ENCODE results near the gene FOXF1. TPM values are rescaled to one million over a fixed set of nuclear protein-coding genes. Genes with fewer than 3 reads are reported as not detected.

The FOXF1 gene
- total RNA-seq, 6 experiments from 2014 or later, result 12.5 to 20.5 (median 17.9) TPM

GRCh38 chr16:86498671-86499439 lies 11.5 kb upstream of the FOXF1 start:
- Mint-ChIP-seq H3K4me1 (ENCODE audit: low read depth) (peaks cover 6% of the 10 kb centered on the region), H3K4me3 (no peak overlapping the region), H3K9me3 (no peaks in the 10 kb centered on the region), H3K36me3 (ENCODE audit: low read depth) (no peaks in the 10 kb centered on the region), H3K27me3 (ENCODE audit: insufficient read depth) (peaks cover 65% of the 10 kb centered on the region), H3K27ac (no peak overlapping the region)
- no peak for DNase-seq
- TF ChIP-seq, protein P1, sequence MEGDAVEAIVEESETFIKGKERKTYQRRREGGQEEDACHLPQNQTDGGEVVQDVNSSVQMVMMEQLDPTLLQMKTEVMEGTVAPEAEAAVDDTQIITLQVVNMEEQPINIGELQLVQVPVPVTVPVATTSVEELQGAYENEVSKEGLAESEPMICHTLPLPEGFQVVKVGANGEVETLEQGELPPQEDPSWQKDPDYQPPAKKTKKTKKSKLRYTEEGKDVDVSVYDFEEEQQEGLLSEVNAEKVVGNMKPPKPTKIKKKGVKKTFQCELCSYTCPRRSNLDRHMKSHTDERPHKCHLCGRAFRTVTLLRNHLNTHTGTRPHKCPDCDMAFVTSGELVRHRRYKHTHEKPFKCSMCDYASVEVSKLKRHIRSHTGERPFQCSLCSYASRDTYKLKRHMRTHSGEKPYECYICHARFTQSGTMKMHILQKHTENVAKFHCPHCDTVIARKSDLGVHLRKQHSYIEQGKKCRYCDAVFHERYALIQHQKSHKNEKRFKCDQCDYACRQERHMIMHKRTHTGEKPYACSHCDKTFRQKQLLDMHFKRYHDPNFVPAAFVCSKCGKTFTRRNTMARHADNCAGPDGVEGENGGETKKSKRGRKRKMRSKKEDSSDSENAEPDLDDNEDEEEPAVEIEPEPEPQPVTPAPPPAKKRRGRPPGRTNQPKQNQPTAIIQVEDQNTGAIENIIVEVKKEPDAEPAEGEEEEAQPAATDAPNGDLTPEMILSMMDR (IDR thresholded peaks at IDR 0.05), result no peak

DNA sequence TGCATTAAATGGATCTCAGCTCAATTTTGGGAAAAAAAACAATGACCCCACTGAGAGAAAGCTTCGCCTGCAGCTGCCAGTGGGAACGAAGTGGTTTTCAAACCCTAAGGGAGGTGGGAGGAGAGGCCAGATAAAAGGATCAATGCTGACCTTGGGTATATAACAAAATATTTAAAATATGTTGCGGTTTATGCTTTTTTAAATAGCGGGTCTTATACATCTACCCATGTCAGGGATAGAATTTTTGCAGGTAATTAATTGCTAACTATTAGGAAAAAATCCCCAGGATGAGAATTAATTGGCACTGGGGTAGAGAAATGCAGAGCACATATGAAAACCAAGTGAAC lies 10.9 kb upstream of the FOXF1 start:
- H3K36me3 Mint-ChIP-seq (ENCODE audit: low read depth), result no peaks in the 10 kb centered on the region
- DNase-seq, result no peak
- H3K27me3 Mint-ChIP-seq (ENCODE audit: insufficient read depth), result peaks cover 65% of the 10 kb centered on the region
- no peak overlapping the region for H3K27ac Mint-ChIP-seq
- no peak overlapping the region for H3K4me3 Mint-ChIP-seq
- H3K9me3 Mint-ChIP-seq, result no peaks in the 10 kb centered on the region
- TF ChIP-seq, protein P1 (IDR thresholded peaks at IDR 0.05), result no peak
- peaks cover 6% of the 10 kb centered on the region for H3K4me1 Mint-ChIP-seq (ENCODE audit: low read depth)

- Mint-ChIP-seq H3K27me3 (ENCODE audit: insufficient read depth) (peaks cover 66% of the 10 kb centered on the region), H3K9me3 (no peaks in the 10 kb centered on the region), H3K4me3 (no peak overlapping the region), H3K4me1 (ENCODE audit: low read depth) (peaks cover 10% of the 10 kb centered on the region), H3K27ac (no peak overlapping the region), H3K36me3 (ENCODE audit: low read depth) (no peaks in the 10 kb centered on the region)
- TF ChIP-seq, protein P1 (IDR thresholded peaks at IDR 0.05), result no peak
- no peak for DNase-seq
Measured at GRCh38 chr16:86499889-86500707, 10.2 kb upstream of the FOXF1 start.

DNA sequence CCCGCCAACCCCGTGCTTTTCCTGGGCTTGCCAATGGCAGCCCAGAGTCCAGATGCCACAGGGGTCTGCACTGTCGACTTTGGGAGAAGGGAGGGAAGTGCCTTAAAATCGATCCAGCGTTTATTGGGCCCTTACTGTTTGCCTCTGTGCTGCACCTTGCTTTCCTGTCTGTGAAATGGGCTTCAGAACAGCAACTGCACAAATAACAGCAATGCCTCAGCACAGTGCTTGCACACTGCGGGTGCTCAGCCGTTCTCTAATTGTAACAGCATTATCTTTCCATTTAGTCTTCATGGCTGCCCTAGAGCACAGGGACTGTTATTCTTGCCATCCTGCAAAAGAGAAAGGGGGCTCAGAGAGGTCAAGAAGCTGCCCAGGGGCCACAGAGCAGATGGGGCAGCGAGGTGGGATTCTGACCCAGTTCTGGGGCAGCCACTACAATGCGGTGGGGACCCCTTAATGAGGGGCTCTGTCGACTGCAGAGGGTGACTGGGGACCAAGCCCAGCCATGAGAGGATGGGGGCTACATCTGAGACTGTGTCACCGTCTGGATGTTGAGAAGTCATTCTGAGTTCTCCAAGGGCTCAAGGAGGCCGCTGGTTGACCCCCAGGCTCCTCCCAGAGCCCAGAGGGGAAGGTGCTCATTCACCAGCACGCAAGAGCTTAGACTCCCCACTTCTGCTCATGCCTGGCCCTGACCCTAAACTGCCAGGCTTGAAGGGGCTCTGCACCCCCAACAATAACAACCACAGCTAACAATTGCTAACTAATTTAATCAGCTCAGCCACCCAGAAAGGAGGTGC lies 9.4 kb upstream of the FOXF1 start:
- H3K27ac Mint-ChIP-seq, result no peak overlapping the region
- TF ChIP-seq, protein P1 (IDR thresholded peaks at IDR 0.05), result no peak
- no peak for DNase-seq
- no peak overlapping the region for H3K4me3 Mint-ChIP-seq
- peaks cover 15% of the 10 kb centered on the region for H3K4me1 Mint-ChIP-seq (ENCODE audit: low read depth)
- peaks cover 63% of the 10 kb centered on the region for H3K27me3 Mint-ChIP-seq (ENCODE audit: insufficient read depth)
- no peaks in the 10 kb centered on the region for H3K9me3 Mint-ChIP-seq
- H3K36me3 Mint-ChIP-seq (ENCODE audit: low read depth), result no peaks in the 10 kb centered on the region

DNA sequence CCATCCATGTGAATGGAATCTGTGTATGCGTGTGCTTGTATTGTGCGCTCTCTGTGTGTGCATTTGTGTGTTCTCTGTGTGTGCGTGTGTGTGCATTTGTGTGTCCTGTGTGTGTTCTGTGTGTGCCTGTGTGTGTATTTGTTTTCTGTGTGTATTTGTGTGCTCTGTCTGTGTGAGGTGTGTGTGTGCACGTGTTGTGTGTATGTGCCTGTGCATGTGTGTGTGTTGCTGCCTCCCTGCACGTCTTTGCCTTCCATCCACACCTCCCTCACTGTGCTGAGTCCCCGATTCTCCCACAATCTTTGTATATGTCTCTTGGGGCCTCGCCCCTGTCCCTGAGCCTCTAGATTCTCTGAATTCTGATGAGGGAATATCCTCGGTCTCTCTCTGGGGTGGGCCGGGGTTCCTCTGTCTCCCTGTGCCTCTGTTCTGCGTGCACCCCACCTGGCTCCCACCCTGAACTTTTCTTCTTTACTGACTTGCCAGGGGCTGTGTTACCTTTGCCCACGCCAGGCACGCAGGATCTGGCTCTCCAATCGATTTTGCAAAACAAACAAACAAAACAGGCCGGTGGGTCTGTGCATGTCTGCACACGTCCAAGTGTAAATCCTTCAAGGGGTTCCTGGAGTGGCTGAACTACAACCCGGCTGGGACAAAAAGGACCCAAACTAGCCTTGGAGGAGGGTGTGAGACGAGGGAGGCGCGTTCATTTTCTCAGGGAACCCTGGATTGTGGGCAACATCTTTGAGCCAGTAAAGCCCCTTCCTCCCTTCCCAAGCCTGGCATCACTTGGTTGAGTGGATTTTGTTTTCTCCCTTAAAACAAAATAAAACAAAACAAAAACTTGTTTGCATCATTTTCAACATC lies 8.1 kb upstream of the FOXF1 start:
- no peak for DNase-seq
- H3K4me1 Mint-ChIP-seq (ENCODE audit: low read depth), result peaks cover 21% of the 10 kb centered on the region
- H3K27me3 Mint-ChIP-seq (ENCODE audit: insufficient read depth), result peaks cover 63% of the 10 kb centered on the region
- TF ChIP-seq, protein P1 (IDR thresholded peaks at IDR 0.05), result no peak
- H3K36me3 Mint-ChIP-seq (ENCODE audit: low read depth), result no peaks in the 10 kb centered on the region
- no peak overlapping the region for H3K27ac Mint-ChIP-seq
- no peaks in the 10 kb centered on the region for H3K9me3 Mint-ChIP-seq
- no peak overlapping the region for H3K4me3 Mint-ChIP-seq
